Activated naive CD8-positive, alpha-beta T cell (primary cell): ENCODE results near the gene ZFP36L1.

Experiments
- H3K27ac Mint-ChIP-seq: one replicate; pipeline ENCODE4 v1.8.0; 2021; ENCODE audit warnings: mixed read lengths
- H3K27me3 Mint-ChIP-seq: one replicate; pipeline ENCODE4 v1.8.0; 2021; ENCODE audit warnings: mixed read lengths
- H3K36me3 Mint-ChIP-seq: one replicate; pipeline ENCODE4 v1.8.0; 2021; ENCODE audit warnings: mixed read lengths
- H3K4me1 Mint-ChIP-seq: one replicate; pipeline ENCODE4 v1.8.0; 2021; ENCODE audit warnings: low read depth, mixed read lengths
- H3K4me3 Mint-ChIP-seq: one replicate; pipeline ENCODE4 v1.8.0; 2021; ENCODE audit warnings: mild to moderate bottlenecking, mixed read lengths
- H3K9me3 Mint-ChIP-seq: one replicate; pipeline ENCODE4 v1.8.0; 2021; ENCODE audit warnings: low read depth, mixed read lengths

ZFP36L1 gene

GRCh38 chr14:68738559-68738958 lies 54.3 kb downstream of the ZFP36L1 start:
- Mint-ChIP-seq H3K9me3 (no peaks in the 10 kb centered on the region), H3K4me3 (no peak overlapping the region), H3K27ac (no peak overlapping the region), H3K36me3 (peaks cover 3% of the 10 kb centered on the region), H3K4me1 (peaks cover 26% of the 10 kb centered on the region), H3K27me3 (no peaks in the 10 kb centered on the region)
